ENCODE measurements around the gene DESI2.

GRCh38 chr1:244662599-244662998, 9.7 kb downstream of the DESI2 start:
- TF ChIP-seq CTCF (conservative IDR thresholded peaks at IDR 0.05; ENCODE audit: low read length) (no peak), EZH2phosphoT487 (IDR thresholded peaks at IDR 0.05; ENCODE audit: borderline replicate concordance, low read depth, low read length) (no peak)
